HepG2 (cell line): ENCODE results near the gene THRAP3. TPM values are rescaled to one million over a fixed set of nuclear protein-coding genes. Genes with fewer than 3 reads are reported as not detected.
A peak's percentile ranks its signal among the peaks of the same experiment; 100 is the strongest.

Source experiments
- ATRX ChIP-seq: sonication (generic); formaldehyde crosslinking; IDR thresholded peaks from 2 replicates; pipeline ENCODE4 v1.4.0; 2020; ENCODE audit warnings: missing genetic modification reagents, borderline replicate concordance
- GLI4 ChIP-seq: sonication (generic); formaldehyde crosslinking; IDR thresholded peaks from 2 replicates; pipeline ENCODE4 v1.5.1; 2020; ENCODE audit warnings: missing genetic modification reagents, mild to moderate bottlenecking, moderate library complexity, borderline replicate concordance
- HNF4A ChIP-seq: sonication (generic); formaldehyde crosslinking; IDR thresholded peaks from 2 replicates; pipeline ENCODE4 v1.4.0; 2020; ENCODE audit warnings: missing genetic modification reagents
- HNRNPK ChIP-seq: fragments of 200-400 bp; formaldehyde crosslinking; IDR thresholded peaks from 2 replicates; pipeline ENCODE4 v1.6.1; 2018; ENCODE audit warnings: low read length, low read depth, moderate library complexity, mild to moderate bottlenecking; ENCODE audit not compliant: poor library complexity, severe bottlenecking
- MAFG ChIP-seq: sonication (generic); formaldehyde crosslinking; IDR thresholded peaks from 2 replicates; pipeline ENCODE4 v1.5.1; 2020; ENCODE audit warnings: mild to moderate bottlenecking, missing genetic modification reagents
- NR2F6 ChIP-seq, 2 experiments: IDR thresholded peaks; 2 replicates each; pipeline ENCODE4 v1.6.1; 2016; ENCODE audit warnings: antibody characterized with exemption in 1 of 2, mild to moderate bottlenecking in 1 of 2
- PHB2 ChIP-seq: fragments of 450-650 bp; IDR thresholded peaks from 2 replicates; pipeline ENCODE4 v1.6.1; 2018; ENCODE audit not compliant: partially characterized antibody
- PHF5A ChIP-seq: IDR thresholded peaks from one replicate; pipeline ENCODE4 v1.6.1; 2018; ENCODE audit warnings: low read depth, missing genetic modification reagents; ENCODE audit not compliant: unreplicated experiment
- POGK ChIP-seq: sonication (generic); formaldehyde crosslinking; conservative IDR thresholded peaks from 2 replicates; pipeline ENCODE4 v1.8.0; 2022; ENCODE audit warnings: mild to moderate bottlenecking, moderate library complexity, missing genetic modification reagents
- SAFB2 ChIP-seq: sonication (generic); formaldehyde crosslinking; IDR thresholded peaks from 2 replicates; pipeline ENCODE4 v1.5.1; 2020; ENCODE audit warnings: missing genetic modification reagents, low read depth, mild to moderate bottlenecking, borderline replicate concordance
- SRF ChIP-seq: IDR thresholded peaks from 2 replicates; pipeline ENCODE4 v1.6.1; 2011; ENCODE audit warnings: mild to moderate bottlenecking, low read depth, low read length, moderate library complexity
- TBX2 ChIP-seq: sonication (generic); formaldehyde crosslinking; IDR thresholded peaks from 2 replicates; pipeline ENCODE4 v1.5.0; 2020; ENCODE audit warnings: missing genetic modification reagents, mild to moderate bottlenecking, borderline replicate concordance
- ZFP41 ChIP-seq: sonication (generic); formaldehyde crosslinking; IDR thresholded peaks from 2 replicates; pipeline ENCODE4 v1.4.0; 2020; ENCODE audit warnings: mild to moderate bottlenecking, missing genetic modification reagents, borderline replicate concordance
- ZFP62 ChIP-seq: sonication (generic); formaldehyde crosslinking; IDR thresholded peaks from 2 replicates; pipeline ENCODE4 v1.4.0; 2020; ENCODE audit warnings: missing genetic modification reagents
- ZNF333 ChIP-seq: sonication (generic); formaldehyde crosslinking; IDR thresholded peaks from 2 replicates; pipeline ENCODE4 v1.4.0; 2020; ENCODE audit warnings: mild to moderate bottlenecking, missing genetic modification reagents, borderline replicate concordance
- ZNF34 ChIP-seq: sonication (generic); formaldehyde crosslinking; IDR thresholded peaks from 2 replicates; pipeline ENCODE4 v1.4.0; 2020; ENCODE audit warnings: mild to moderate bottlenecking, missing genetic modification reagents, borderline replicate concordance
- ZNF552 ChIP-seq: sonication (generic); formaldehyde crosslinking; IDR thresholded peaks from 2 replicates; pipeline ENCODE4 v1.9.0; 2022; ENCODE audit warnings: missing genetic modification reagents, mild to moderate bottlenecking, borderline replicate concordance
- ZNF556 ChIP-seq: sonication (generic); formaldehyde crosslinking; IDR thresholded peaks from 2 replicates; pipeline ENCODE4 v1.4.0; 2020; ENCODE audit warnings: mild to moderate bottlenecking, missing genetic modification reagents, borderline replicate concordance
- polyA plus RNA-seq, 8 experiments: library from polyadenylated mRNA; depleted of rRNA in 3 of 8; stranded (reverse) in 7 of 8; unstranded in 1 of 8; fragments of >200 nt; fragmentation: Illumina TruSeq in 4 of 8; extraction: Trizol in 4 of 8; gene quantifications; 2 replicates each; pipeline versions ENCODE4 v1.2.1 to v1.2.3, GENCODE V29; 2011 to 2016; ENCODE audit warnings: low read depth in 4 of 8, missing spikeins in 1 of 8, mixed read lengths in 1 of 8; ENCODE audit not compliant: insufficient read depth in 1 of 8
- total RNA-seq, 5 experiments: library from RNA; depleted of rRNA; stranded (reverse); fragments of >200 nt; fragmentation: Illumina TruSeq; extraction: Trizol; gene quantifications; 2 replicates each; pipeline ENCODE4 v1.2.3, GENCODE V29; 2016; ENCODE audit warnings: low read depth in 1 of 5
- TF ChIP-seq, protein P1 (sequence below): sonication (generic); formaldehyde crosslinking; IDR thresholded peaks from 2 replicates; pipeline ENCODE4 v1.8.1; 2023; ENCODE audit warnings: mild to moderate bottlenecking, missing genetic modification reagents, borderline replicate concordance
- TF ChIP-seq, protein P2 (sequence below): sonication (generic); formaldehyde crosslinking; IDR thresholded peaks from 2 replicates; pipeline ENCODE4 v1.5.0; 2020; ENCODE audit warnings: mild to moderate bottlenecking, missing genetic modification reagents, borderline replicate concordance

The THRAP3 gene
- total and polyA plus RNA-seq, 2 of the 13 experiments (the other 11 are each of a cell fraction or from before 2014, with no cell fraction given) = 45.0 to 92.6 TPM

DNA sequence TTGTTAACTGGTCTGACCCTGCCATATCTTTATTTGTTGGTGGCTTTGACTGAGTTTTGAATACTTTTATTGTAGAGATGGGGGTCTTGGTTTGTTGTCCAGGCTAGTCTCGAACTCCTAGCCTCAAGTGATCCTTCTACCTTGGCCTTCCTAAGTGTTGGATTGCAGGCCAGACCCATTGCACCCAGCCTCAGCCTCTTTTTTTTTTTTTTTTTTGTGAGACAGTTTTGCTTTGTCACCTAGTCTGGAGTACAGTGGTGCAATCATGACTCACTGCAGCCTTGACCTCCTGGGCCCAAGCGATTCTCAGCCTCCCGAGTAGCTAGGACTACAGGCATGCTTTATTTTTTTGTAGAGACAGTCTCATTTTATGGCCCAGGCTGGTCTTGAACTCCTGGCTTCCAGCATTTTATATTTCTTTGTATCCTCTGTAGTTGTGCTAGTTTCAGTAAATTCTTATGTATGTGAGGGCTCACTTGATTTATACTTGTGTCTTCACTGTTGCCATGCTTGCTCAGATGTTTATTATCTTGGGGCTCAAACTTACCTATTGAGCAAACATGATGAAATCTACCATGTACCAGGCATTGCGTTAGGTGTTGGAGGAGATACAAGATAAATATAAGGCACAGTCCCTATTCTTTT is 24.1 kb downstream of the THRAP3 start (continued):
- TF ChIP-seq POGK (CRISPR knock-in tag) = no peak
- TF ChIP-seq, protein P1, sequence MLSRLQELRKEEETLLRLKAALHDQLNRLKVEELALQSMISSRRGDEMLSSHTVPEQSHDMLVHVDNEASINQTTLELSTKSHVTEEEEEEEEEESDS (CRISPR knock-in tag) = no peak
- no peak for TF ChIP-seq GLI4 (CRISPR knock-in tag)
- TF ChIP-seq SRF = no peak
- TF ChIP-seq, protein P2, sequence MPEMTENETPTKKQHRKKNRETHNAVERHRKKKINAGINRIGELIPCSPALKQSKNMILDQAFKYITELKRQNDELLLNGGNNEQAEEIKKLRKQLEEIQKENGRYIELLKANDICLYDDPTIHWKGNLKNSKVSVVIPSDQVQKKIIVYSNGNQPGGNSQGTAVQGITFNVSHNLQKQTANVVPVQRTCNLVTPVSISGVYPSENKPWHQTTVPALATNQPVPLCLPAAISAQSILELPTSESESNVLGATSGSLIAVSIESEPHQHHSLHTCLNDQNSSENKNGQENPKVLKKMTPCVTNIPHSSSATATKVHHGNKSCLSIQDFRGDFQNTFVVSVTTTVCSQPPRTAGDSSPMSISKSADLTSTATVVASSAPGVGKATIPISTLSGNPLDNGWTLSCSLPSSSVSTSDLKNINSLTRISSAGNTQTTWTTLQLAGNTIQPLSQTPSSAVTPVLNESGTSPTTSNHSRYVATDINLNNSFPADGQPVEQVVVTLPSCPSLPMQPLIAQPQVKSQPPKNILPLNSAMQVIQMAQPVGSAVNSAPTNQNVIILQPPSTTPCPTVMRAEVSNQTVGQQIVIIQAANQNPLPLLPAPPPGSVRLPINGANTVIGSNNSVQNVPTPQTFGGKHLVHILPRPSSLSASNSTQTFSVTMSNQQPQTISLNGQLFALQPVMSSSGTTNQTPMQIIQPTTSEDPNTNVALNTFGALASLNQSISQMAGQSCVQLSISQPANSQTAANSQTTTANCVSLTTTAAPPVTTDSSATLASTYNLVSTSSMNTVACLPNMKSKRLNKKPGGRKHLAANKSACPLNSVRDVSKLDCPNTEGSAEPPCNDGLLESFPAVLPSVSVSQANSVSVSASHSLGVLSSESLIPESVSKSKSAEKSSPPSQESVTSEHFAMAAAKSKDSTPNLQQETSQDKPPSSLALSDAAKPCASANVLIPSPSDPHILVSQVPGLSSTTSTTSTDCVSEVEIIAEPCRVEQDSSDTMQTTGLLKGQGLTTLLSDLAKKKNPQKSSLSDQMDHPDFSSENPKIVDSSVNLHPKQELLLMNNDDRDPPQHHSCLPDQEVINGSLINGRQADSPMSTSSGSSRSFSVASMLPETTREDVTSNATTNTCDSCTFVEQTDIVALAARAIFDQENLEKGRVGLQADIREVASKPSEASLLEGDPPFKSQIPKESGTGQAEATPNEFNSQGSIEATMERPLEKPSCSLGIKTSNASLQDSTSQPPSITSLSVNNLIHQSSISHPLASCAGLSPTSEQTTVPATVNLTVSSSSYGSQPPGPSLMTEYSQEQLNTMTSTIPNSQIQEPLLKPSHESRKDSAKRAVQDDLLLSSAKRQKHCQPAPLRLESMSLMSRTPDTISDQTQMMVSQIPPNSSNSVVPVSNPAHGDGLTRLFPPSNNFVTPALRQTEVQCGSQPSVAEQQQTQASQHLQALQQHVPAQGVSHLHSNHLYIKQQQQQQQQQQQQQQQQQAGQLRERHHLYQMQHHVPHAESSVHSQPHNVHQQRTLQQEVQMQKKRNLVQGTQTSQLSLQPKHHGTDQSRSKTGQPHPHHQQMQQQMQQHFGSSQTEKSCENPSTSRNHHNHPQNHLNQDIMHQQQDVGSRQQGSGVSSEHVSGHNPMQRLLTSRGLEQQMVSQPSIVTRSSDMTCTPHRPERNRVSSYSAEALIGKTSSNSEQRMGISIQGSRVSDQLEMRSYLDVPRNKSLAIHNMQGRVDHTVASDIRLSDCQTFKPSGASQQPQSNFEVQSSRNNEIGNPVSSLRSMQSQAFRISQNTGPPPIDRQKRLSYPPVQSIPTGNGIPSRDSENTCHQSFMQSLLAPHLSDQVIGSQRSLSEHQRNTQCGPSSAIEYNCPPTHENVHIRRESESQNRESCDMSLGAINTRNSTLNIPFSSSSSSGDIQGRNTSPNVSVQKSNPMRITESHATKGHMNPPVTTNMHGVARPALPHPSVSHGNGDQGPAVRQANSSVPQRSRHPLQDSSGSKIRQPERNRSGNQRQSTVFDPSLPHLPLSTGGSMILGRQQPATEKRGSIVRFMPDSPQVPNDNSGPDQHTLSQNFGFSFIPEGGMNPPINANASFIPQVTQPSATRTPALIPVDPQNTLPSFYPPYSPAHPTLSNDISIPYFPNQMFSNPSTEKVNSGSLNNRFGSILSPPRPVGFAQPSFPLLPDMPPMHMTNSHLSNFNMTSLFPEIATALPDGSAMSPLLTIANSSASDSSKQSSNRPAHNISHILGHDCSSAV = no peak
- no peak for TF ChIP-seq ZFP62 (CRISPR knock-in tag)
- peak; percentile 85 for TF ChIP-seq TBX2 (CRISPR knock-in tag)
- peak; percentile 96 for TF ChIP-seq MAFG (CRISPR knock-in tag)
- TF ChIP-seq HNF4A (CRISPR knock-in tag) = peak; percentile 86
- no peak for TF ChIP-seq ZNF333
- no peak for TF ChIP-seq PHF5A (CRISPR knock-in tag)
- TF ChIP-seq ZFP41 (CRISPR knock-in tag) = no peak
- TF ChIP-seq HNRNPK = no peak
- TF ChIP-seq NR2F6 (IDR thresholded peaks at IDR 0.05) = peak; percentile 97
- TF ChIP-seq NR2F6 (CRISPR knock-in tag; IDR thresholded peaks at IDR 0.05) = peak; percentile 98
- no peak for TF ChIP-seq PHB2
- TF ChIP-seq ZNF552 (CRISPR knock-in tag) = no peak
- TF ChIP-seq ATRX (CRISPR knock-in tag) = no peak
- TF ChIP-seq ZNF556 = peak; percentile 60; the same call in 1 of the 2 replicates
- no peak for TF ChIP-seq SAFB2 (CRISPR knock-in tag)
- no peak for TF ChIP-seq ZNF34
